CD4-positive, alpha-beta T cell (primary cell): Measurements from ENCODE around the gene TSPYL1. TPM values are rescaled to one million over a fixed set of nuclear protein-coding genes. Genes with fewer than 3 reads are reported as not detected.

Experiments
- ATAC-seq: fragments of 200-7000 bp; cut with Tn5 transposase; one replicate; pipeline ENCODE4 v1.10.0; 2022; ENCODE audit warnings: mild to moderate bottlenecking; ENCODE audit not compliant: poor library complexity
- CTCF ChIA-PET: fragments of 350-600 bp; sonication (Branson Sonifier 250); formaldehyde crosslinking; loops from one replicate; lab custom pipeline; 2021; ENCODE audit warnings: antibody characterized with exemption, inconsistent platforms; lab: Charles Lee
- POLR2A ChIA-PET: fragments of 350-600 bp; sonication (Branson Sonifier 250); formaldehyde crosslinking; loops from one replicate; lab custom pipeline; 2021; ENCODE audit warnings: antibody characterized with exemption, inconsistent platforms; lab: Charles Lee
- DNase-seq, 14 experiments: peaks; one replicate each; pipeline ENCODE4 v3.0.0-alpha.2; 2013 to 2020; ENCODE audit warnings: mixed read lengths in 2 of 14
- H3K27ac ChIP-seq, 2 donors: one replicate each; pipeline versions ENCODE4 v1.5.1 to v1.7.0; 2013; ENCODE audit warnings: low read length in 2 of 2, low read depth in 1 of 2, mild to moderate bottlenecking in 1 of 2
- H3K27me3 ChIP-seq, 2 experiments: 1 replicate in 1 of 2; 2 replicates in 1 of 2; pipeline versions ENCODE4 v1.6.1 to v1.7.0; 2013; ENCODE audit warnings: low read length in 2 of 2, control low read depth in 1 of 2, mild to moderate bottlenecking in 1 of 2, moderate library complexity in 1 of 2; ENCODE audit not compliant: insufficient read depth in 2 of 2, control insufficient read depth in 1 of 2
- H3K36me3 ChIP-seq: one replicate; pipeline ENCODE4 v1.6.1; 2013; ENCODE audit warnings: low read length, control low read depth; ENCODE audit not compliant: insufficient read depth
- H3K4me1 ChIP-seq: one replicate; pipeline ENCODE4 v1.6.1; 2013; ENCODE audit warnings: low read length, control low read depth; ENCODE audit not compliant: insufficient read depth
- H3K4me3 ChIP-seq: one replicate; pipeline ENCODE4 v1.5.1; 2013; ENCODE audit warnings: mild to moderate bottlenecking, low read length, moderate library complexity
- H3K9me3 ChIP-seq, 2 experiments: 1 replicate in 1 of 2; 2 replicates in 1 of 2; pipeline versions ENCODE4 v1.6.1 to v1.7.0; 2013; ENCODE audit warnings: low read length in 2 of 2, mild to moderate bottlenecking in 2 of 2, control low read depth in 1 of 2, moderate library complexity in 1 of 2; ENCODE audit not compliant: control insufficient read depth in 1 of 2, insufficient read depth in 1 of 2
- H3K27ac Mint-ChIP-seq: one replicate; pipeline ENCODE4 v1.8.0; 2020; ENCODE audit warnings: mixed read lengths
- H3K27me3 Mint-ChIP-seq: one replicate; pipeline ENCODE4 v1.8.0; 2021; ENCODE audit warnings: mixed read lengths
- H3K36me3 Mint-ChIP-seq: one replicate; pipeline ENCODE4 v1.8.0; 2021; ENCODE audit warnings: low read depth, mixed read lengths
- H3K4me1 Mint-ChIP-seq: one replicate; pipeline ENCODE4 v1.8.0; 2021; ENCODE audit warnings: low read depth, mixed read lengths
- H3K4me3 Mint-ChIP-seq: one replicate; pipeline ENCODE4 v1.8.0; 2020; ENCODE audit warnings: mild to moderate bottlenecking, mixed read lengths
- H3K9me3 Mint-ChIP-seq: one replicate; pipeline ENCODE4 v1.8.0; 2020; ENCODE audit warnings: mixed read lengths
- intact Hi-C, 2 experiments: fragments of 100-400 bp; cut with DNase I in 1 of 2; cut with micrococcal nuclease in 1 of 2; formaldehyde crosslinking; loops; one replicate each; pipeline versions ENCODE4 v1.15.1 to v1.9.0; 2023 to 2025; cut with DNase I, micrococcal nuclease
- total RNA-seq, 174 experiments: library from RNA in 2 of 174; stranded (reverse) in 2 of 174; gene quantifications; one replicate each; pipeline ENCODE4 v1.2.3 and lab custom pipeline; 2021 to 2026
- TF ChIP-seq, protein P1 (sequence below): fragments of 200-600 bp; IDR thresholded peaks from one replicate; pipeline ENCODE4 v1.8.0; 2022; ENCODE audit warnings: antibody characterized with exemption, mild to moderate bottlenecking

TSPYL1 gene
- total RNA-seq, 2 experiments from 2014 or later: 225 to 226 TPM

DNA sequence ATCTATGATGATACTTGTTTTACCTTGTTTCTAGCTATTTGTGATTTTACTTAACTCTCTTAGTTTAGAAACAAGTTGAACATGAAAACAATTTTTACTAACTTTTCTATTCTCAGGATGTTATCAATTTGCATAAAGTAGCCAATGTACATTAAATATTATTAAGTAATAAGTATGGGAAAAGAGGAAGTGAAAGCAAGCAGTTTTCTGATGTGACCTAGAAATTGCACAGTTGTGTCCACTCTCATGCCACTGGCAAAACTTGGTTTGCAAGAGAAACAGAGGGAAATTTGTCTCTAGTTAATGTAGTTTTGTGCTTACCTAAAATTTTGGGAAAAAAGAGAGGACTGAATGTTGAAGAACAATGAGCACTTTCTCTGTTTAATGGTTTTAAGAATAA lies 19.2 kb upstream of the TSPYL1 start:
- no peaks in the 10 kb centered on the region for H3K4me1 Mint-ChIP-seq

DNA sequence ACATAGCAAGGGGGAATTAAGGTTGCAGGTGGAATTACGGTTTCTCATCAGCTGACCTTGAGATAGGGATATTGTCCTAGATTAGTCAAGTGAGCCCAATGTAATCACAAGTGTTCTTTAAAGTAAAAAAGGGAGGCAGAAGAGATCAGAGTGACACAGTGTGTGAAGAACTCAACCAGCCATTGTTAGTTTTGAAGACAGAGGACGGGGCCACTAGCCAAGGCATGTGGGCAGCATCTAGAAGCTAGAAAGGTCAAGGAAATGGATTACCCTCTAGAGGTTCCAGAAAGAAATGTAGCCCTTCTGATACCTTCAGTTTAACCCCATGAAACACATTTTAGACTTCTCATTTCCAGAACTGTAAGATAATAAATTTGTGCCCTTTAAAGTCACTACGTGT lies 18.5 kb upstream of the TSPYL1 start:
- Histone ChIP-seq H3K9me3 (no peaks in the 10 kb centered on the region), H3K27me3 (no peaks in the 10 kb centered on the region), H3K27ac (no peak overlapping the region), H3K36me3 (no peaks in the 10 kb centered on the region), H3K4me1 (no peaks in the 10 kb centered on the region), H3K4me3 (no peak overlapping the region)
- no peak overlapping the region for H3K4me3 Mint-ChIP-seq
- H3K27me3 Mint-ChIP-seq: no peaks in the 10 kb centered on the region
- POLR2A ChIA-PET: interaction anchor here (1.6 kb wide), 1 partner anchor 19 kb away, joined by 6 read pairs; the partner anchor contains the start of gene TSPYL1
- no peaks in the 10 kb centered on the region for H3K4me1 Mint-ChIP-seq
- no peak for ATAC-seq
- TF ChIP-seq, protein P1, sequence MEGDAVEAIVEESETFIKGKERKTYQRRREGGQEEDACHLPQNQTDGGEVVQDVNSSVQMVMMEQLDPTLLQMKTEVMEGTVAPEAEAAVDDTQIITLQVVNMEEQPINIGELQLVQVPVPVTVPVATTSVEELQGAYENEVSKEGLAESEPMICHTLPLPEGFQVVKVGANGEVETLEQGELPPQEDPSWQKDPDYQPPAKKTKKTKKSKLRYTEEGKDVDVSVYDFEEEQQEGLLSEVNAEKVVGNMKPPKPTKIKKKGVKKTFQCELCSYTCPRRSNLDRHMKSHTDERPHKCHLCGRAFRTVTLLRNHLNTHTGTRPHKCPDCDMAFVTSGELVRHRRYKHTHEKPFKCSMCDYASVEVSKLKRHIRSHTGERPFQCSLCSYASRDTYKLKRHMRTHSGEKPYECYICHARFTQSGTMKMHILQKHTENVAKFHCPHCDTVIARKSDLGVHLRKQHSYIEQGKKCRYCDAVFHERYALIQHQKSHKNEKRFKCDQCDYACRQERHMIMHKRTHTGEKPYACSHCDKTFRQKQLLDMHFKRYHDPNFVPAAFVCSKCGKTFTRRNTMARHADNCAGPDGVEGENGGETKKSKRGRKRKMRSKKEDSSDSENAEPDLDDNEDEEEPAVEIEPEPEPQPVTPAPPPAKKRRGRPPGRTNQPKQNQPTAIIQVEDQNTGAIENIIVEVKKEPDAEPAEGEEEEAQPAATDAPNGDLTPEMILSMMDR: no peak
- intact Hi-C loops: no loop called here
- H3K36me3 Mint-ChIP-seq: no peaks in the 10 kb centered on the region
- H3K27ac Mint-ChIP-seq: no peak overlapping the region
- CTCF ChIA-PET: no interaction called here
- peaks cover 3% of the 10 kb centered on the region for H3K9me3 Mint-ChIP-seq
- no peak for DNase-seq

More for the DNA sequence above, 19.2 kb upstream of the TSPYL1 start:
- no peaks in the 10 kb centered on the region for H3K36me3 ChIP-seq
- intact Hi-C loops: no loop called here
- CTCF ChIA-PET: no interaction called here
- Mint-ChIP-seq H3K9me3 (peaks cover 3% of the 10 kb centered on the region), H3K27ac (no peak overlapping the region), H3K4me3 (no peak overlapping the region), H3K27me3 (no peaks in the 10 kb centered on the region), H3K36me3 (no peaks in the 10 kb centered on the region)
- no peak for ATAC-seq
- no peak for DNase-seq
- TF ChIP-seq, protein P1: no peak
- H3K9me3 ChIP-seq: no peaks in the 10 kb centered on the region
- POLR2A ChIA-PET: interaction anchor here (1.6 kb wide), 1 partner anchor 20 kb away, joined by 6 read pairs; the partner anchor contains the start of gene TSPYL1
- no peaks in the 10 kb centered on the region for H3K4me1 ChIP-seq
- H3K4me3 ChIP-seq: no peak overlapping the region
- H3K27me3 ChIP-seq: no peaks in the 10 kb centered on the region
- no peak overlapping the region for H3K27ac ChIP-seq

DNA sequence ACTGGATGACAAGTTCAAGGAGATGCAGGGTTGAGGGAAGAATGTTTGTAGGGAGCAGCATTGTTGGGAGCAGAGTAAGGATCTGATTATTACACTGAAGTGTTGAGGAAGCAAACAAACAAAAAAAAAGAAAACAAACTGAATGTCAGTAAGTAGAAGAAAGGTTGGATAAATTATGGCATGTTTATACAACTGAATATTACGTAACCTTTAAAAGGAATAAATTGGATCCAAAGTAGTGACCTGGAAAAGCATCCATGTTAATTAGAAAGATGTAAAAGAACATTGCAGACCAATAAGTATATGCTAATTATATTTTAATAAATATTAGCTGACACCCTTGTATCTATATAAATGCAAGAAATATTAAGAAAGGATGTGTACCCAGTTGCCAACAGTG lies 12.8 kb upstream of the TSPYL1 start:
- no peak overlapping the region for H3K27ac ChIP-seq
- Mint-ChIP-seq H3K27me3 (no peaks in the 10 kb centered on the region), H3K36me3 (no peaks in the 10 kb centered on the region), H3K9me3 (no peaks in the 10 kb centered on the region), H3K4me1 (no peaks in the 10 kb centered on the region), H3K27ac (no peak overlapping the region), H3K4me3 (no peak overlapping the region)
- TF ChIP-seq, protein P1: no peak
- no peaks in the 10 kb centered on the region for H3K9me3 ChIP-seq
- H3K4me3 ChIP-seq: no peak overlapping the region
- ChIA-PET POLR2A (interaction anchor here (0.7 kb wide), 1 partner anchor 660 kb away, joined by 4 read pairs; no protein-coding TSS in a partner anchor), CTCF (interaction anchor here (1.4 kb wide), 1 partner anchor 24 kb away, joined by 4 read pairs; no protein-coding TSS in a partner anchor)
- H3K27me3 ChIP-seq: no peaks in the 10 kb centered on the region
- ATAC-seq: no peak
- intact Hi-C loops: no loop called here
- H3K36me3 ChIP-seq: no peaks in the 10 kb centered on the region
- no peak for DNase-seq
- no peaks in the 10 kb centered on the region for H3K4me1 ChIP-seq
